ENCODE data around the gene ICA1.

ICA1 gene

DNA sequence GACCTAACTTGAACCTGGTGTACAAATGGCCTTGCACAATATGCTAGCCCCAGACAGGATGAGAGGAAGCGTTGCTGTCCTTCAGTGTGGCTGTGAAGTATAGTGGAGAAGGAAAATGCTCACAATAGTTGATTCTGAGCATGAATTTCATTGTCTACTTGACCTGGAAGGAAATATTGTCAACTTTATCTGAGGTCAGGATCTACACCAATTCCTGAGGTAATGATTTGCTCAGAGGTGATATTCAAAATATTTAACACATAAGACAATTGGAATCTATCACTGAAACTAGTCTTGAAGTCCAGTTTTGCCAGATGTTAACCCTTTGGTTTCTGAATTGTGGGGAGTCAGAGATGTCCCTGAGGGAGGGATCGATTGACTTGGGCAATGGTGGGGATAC lies 20.9 kb upstream of the ICA1 start:
- Histone ChIP-seq H3K4me1 (ENCODE audit: insufficient read depth, poor library complexity, severe bottlenecking) (no peaks in the 10 kb centered on the region), H3K27me3 (ENCODE audit: insufficient read depth, poor library complexity, severe bottlenecking) (no peaks in the 10 kb centered on the region), H3K27ac (ENCODE audit: poor library complexity, severe bottlenecking) (no peak overlapping the region), H3K9me3 (ENCODE audit: severe bottlenecking) (no peaks in the 10 kb centered on the region), H3K4me3 (ENCODE audit: severe bottlenecking) (no peak overlapping the region), H3K36me3 (ENCODE audit: low read depth) (no peaks in the 10 kb centered on the region)
- no peak for DNase-seq (ENCODE audit: low spot score)
- ATAC-seq (ENCODE audit: low read depth) = no peak
- TF ChIP-seq, protein P1, sequence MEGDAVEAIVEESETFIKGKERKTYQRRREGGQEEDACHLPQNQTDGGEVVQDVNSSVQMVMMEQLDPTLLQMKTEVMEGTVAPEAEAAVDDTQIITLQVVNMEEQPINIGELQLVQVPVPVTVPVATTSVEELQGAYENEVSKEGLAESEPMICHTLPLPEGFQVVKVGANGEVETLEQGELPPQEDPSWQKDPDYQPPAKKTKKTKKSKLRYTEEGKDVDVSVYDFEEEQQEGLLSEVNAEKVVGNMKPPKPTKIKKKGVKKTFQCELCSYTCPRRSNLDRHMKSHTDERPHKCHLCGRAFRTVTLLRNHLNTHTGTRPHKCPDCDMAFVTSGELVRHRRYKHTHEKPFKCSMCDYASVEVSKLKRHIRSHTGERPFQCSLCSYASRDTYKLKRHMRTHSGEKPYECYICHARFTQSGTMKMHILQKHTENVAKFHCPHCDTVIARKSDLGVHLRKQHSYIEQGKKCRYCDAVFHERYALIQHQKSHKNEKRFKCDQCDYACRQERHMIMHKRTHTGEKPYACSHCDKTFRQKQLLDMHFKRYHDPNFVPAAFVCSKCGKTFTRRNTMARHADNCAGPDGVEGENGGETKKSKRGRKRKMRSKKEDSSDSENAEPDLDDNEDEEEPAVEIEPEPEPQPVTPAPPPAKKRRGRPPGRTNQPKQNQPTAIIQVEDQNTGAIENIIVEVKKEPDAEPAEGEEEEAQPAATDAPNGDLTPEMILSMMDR (IDR thresholded peaks at IDR 0.05; ENCODE audit: poor library complexity, severe bottlenecking) = no peak

DNA sequence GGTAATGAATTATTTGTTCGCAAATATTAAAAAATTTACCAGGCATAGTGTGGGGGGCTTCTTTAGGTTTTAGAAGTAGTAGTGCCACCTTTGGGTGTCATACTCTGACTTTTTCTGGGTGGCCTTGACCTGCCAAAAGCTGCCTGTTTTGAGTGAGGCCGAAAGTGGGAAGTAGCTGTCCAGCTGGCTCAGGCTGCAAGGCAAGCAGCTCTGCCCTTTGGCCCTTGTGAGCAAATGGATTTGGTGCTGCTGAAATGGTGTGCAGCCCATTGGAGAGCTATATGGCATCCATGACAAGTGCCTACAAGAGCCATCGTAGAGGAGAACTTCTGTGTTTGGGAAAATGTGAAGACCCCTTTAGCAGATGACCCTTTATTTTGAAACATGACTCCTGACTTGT lies 20.2 kb upstream of the ICA1 start:
- Histone ChIP-seq H3K4me3 (ENCODE audit: severe bottlenecking) (no peak overlapping the region), H3K9me3 (ENCODE audit: severe bottlenecking) (no peaks in the 10 kb centered on the region), H3K36me3 (ENCODE audit: low read depth) (no peaks in the 10 kb centered on the region), H3K27me3 (ENCODE audit: insufficient read depth, poor library complexity, severe bottlenecking) (no peaks in the 10 kb centered on the region), H3K4me1 (ENCODE audit: insufficient read depth, poor library complexity, severe bottlenecking) (no peaks in the 10 kb centered on the region), H3K27ac (ENCODE audit: poor library complexity, severe bottlenecking) (no peak overlapping the region)
- DNase-seq (ENCODE audit: low spot score) (no peak), ATAC-seq (ENCODE audit: low read depth) (no peak)
- TF ChIP-seq, protein P1 (IDR thresholded peaks at IDR 0.05; ENCODE audit: poor library complexity, severe bottlenecking) = no peak

DNA sequence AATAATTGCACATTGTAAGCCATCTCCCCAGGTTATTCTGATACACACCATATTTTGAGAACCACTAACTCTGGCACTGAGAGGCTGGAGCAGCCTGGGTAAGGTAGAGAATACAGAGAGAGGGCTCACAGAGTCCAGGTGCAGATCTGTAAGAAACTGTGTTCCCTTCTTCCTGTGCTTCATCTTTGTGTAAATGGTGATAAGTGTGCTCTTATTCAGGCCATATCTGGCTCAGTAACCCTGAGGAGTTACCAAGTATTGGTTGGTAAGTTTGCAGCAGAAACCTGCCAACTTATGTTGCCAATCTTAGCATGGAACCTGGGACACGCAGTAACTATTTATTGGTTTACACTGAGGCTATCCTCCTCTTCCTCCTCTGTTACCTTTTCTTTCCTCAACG lies 16.2 kb upstream of the ICA1 start:
- H3K9me3 ChIP-seq (ENCODE audit: severe bottlenecking) = no peaks in the 10 kb centered on the region
- no peak for ATAC-seq (ENCODE audit: low read depth)
- H3K27ac ChIP-seq (ENCODE audit: poor library complexity, severe bottlenecking) = no peak overlapping the region
- peaks cover 4% of the 10 kb centered on the region for H3K4me1 ChIP-seq (ENCODE audit: insufficient read depth, poor library complexity, severe bottlenecking)
- no peaks in the 10 kb centered on the region for H3K27me3 ChIP-seq (ENCODE audit: insufficient read depth, poor library complexity, severe bottlenecking)
- no peak overlapping the region for H3K4me3 ChIP-seq (ENCODE audit: severe bottlenecking)
- H3K36me3 ChIP-seq (ENCODE audit: low read depth) = no peaks in the 10 kb centered on the region
- TF ChIP-seq, protein P1 (IDR thresholded peaks at IDR 0.05; ENCODE audit: poor library complexity, severe bottlenecking) = no peak
- DNase-seq (ENCODE audit: low spot score) = no peak

DNA sequence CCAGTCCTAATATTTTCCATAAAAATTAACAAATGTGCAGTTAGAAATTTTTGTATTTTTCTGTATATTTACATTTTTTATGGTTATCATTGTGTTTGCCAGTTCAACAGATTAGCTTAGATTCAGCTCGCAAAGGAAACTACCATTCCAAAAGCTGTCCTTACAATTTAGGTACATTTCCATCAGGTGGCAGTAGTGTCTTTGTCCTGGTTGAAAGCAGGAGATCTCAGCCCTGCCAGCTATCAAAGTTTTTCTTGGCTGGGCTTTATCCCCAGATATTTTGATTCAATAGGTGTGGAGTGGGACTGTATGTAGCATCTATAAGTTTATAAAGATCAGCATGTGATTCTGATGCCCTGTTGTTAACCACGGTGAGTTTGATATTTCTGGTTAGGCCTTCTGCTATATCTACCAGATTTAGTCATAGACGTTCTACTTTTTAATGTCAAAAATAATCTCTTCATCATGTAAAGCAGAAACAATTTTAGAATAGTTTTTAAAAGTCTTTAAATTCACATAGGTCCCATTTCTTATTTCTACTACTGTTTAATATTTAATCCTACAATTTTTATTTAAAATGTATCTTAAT lies 15.5 kb upstream of the ICA1 start:
- no peaks in the 10 kb centered on the region for H3K36me3 ChIP-seq (ENCODE audit: low read depth)
- DNase-seq (ENCODE audit: low spot score) (no peak), ATAC-seq (ENCODE audit: low read depth) (no peak)
- H3K27me3 ChIP-seq (ENCODE audit: insufficient read depth, poor library complexity, severe bottlenecking) = no peaks in the 10 kb centered on the region
- H3K9me3 ChIP-seq (ENCODE audit: severe bottlenecking) = no peaks in the 10 kb centered on the region
- TF ChIP-seq, protein P1 (IDR thresholded peaks at IDR 0.05; ENCODE audit: poor library complexity, severe bottlenecking) = peak; percentile 19
- H3K4me1 ChIP-seq (ENCODE audit: insufficient read depth, poor library complexity, severe bottlenecking) = peaks cover 4% of the 10 kb centered on the region
- H3K27ac ChIP-seq (ENCODE audit: poor library complexity, severe bottlenecking) = no peak overlapping the region
- H3K4me3 ChIP-seq (ENCODE audit: severe bottlenecking) = no peak overlapping the region

DNA sequence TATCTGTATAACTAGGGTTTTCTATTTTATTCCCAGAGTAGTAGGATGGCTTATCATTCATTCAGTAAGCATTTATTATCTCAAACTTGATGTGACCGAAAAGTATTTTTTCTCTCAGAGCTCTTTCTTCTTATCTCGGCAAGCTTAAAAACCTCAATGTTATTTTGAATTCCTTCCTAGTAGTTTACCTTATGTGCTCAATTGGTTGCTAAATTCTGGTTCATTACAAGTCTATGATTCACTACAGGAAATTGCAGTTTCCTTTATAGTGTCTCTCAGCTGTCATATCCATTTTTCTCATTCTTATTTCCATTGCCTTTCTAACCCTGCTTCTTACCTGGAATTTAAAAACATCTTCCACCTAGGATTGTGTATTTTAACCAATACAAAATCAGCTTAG lies 12.6 kb upstream of the ICA1 start:
- DNase-seq (ENCODE audit: low spot score) = no peak
- peaks cover 4% of the 10 kb centered on the region for H3K4me1 ChIP-seq (ENCODE audit: insufficient read depth, poor library complexity, severe bottlenecking)
- H3K4me3 ChIP-seq (ENCODE audit: severe bottlenecking) = no peak overlapping the region
- H3K27ac ChIP-seq (ENCODE audit: poor library complexity, severe bottlenecking) = no peak overlapping the region
- no peaks in the 10 kb centered on the region for H3K9me3 ChIP-seq (ENCODE audit: severe bottlenecking)
- no peaks in the 10 kb centered on the region for H3K36me3 ChIP-seq (ENCODE audit: low read depth)
- no peaks in the 10 kb centered on the region for H3K27me3 ChIP-seq (ENCODE audit: insufficient read depth, poor library complexity, severe bottlenecking)
- TF ChIP-seq, protein P1 (IDR thresholded peaks at IDR 0.05; ENCODE audit: poor library complexity, severe bottlenecking) = no peak
- peak; percentile 82 for ATAC-seq (ENCODE audit: low read depth)

Measured in RWPE2 (cell line).